ENCODE results near the gene FBN3.
"Not testable (repeated sequence)": the region's sequence is repeated elsewhere in the genome, so short reads cannot be mapped to it uniquely, and the experiment has no call there.

The FBN3 gene

GRCh38 chr19:8025316-8025715 is 124.1 kb downstream of the FBN3 start:
- Histone ChIP-seq H3K4me1 (ENCODE audit: control insufficient read depth, insufficient read depth, low read length) (no peaks in the 10 kb centered on the region), H3K36me3 (ENCODE audit: control insufficient read depth, insufficient read depth, low read length) (no peaks in the 10 kb centered on the region), H3K27ac (ENCODE audit: low read depth, low read length) (no peak overlapping the region), H3K9ac (ENCODE audit: low read length) (no peak overlapping the region), H3K27me3 (ENCODE audit: control insufficient read depth, insufficient read depth, low read length) (no peaks in the 10 kb centered on the region), H3K4me3 (ENCODE audit: low read length) (no peak overlapping the region)

GRCh38 chr19:8024256-8024655 is 125.1 kb downstream of the FBN3 start:
- H3K4me1 ChIP-seq (ENCODE audit: control insufficient read depth, insufficient read depth, low read length); H3K27ac ChIP-seq (ENCODE audit: low read depth, low read length); H3K36me3 ChIP-seq (ENCODE audit: control insufficient read depth, insufficient read depth, low read length); H3K27me3 ChIP-seq (ENCODE audit: control insufficient read depth, insufficient read depth, low read length); H3K4me3 ChIP-seq (ENCODE audit: low read length); H3K9ac ChIP-seq (ENCODE audit: low read length): not testable (repeated sequence)

- Histone ChIP-seq H3K4me1 (ENCODE audit: control insufficient read depth, insufficient read depth, low read length) (no peaks in the 10 kb centered on the region), H3K27me3 (ENCODE audit: control insufficient read depth, insufficient read depth, low read length) (no peaks in the 10 kb centered on the region), H3K4me3 (ENCODE audit: low read length) (no peak overlapping the region), H3K9ac (ENCODE audit: low read length) (no peak overlapping the region), H3K27ac (ENCODE audit: low read depth, low read length) (no peak overlapping the region), H3K36me3 (ENCODE audit: control insufficient read depth, insufficient read depth, low read length) (no peaks in the 10 kb centered on the region)
Observed at GRCh38 chr19:8023371-8023770, 126.0 kb downstream of the FBN3 start.

GRCh38 chr19:8022275-8022674 is 127.1 kb downstream of the FBN3 start:
- no peaks in the 10 kb centered on the region for H3K27me3 ChIP-seq (ENCODE audit: control insufficient read depth, insufficient read depth, low read length)
- H3K9ac ChIP-seq (ENCODE audit: low read length) = no peak overlapping the region
- H3K27ac ChIP-seq (ENCODE audit: low read depth, low read length) = no peak overlapping the region
- no peaks in the 10 kb centered on the region for H3K4me1 ChIP-seq (ENCODE audit: control insufficient read depth, insufficient read depth, low read length)
- H3K4me3 ChIP-seq (ENCODE audit: low read length) = no peak overlapping the region
- H3K36me3 ChIP-seq (ENCODE audit: control insufficient read depth, insufficient read depth, low read length) = no peaks in the 10 kb centered on the region

GRCh38 chr19:8021374-8021773 is 128.0 kb downstream of the FBN3 start:
- no peak overlapping the region for H3K27ac ChIP-seq (ENCODE audit: low read depth, low read length)
- no peak overlapping the region for H3K4me3 ChIP-seq (ENCODE audit: low read length)
- no peak overlapping the region for H3K9ac ChIP-seq (ENCODE audit: low read length)
- H3K27me3 ChIP-seq (ENCODE audit: control insufficient read depth, insufficient read depth, low read length) = no peaks in the 10 kb centered on the region
- no peaks in the 10 kb centered on the region for H3K4me1 ChIP-seq (ENCODE audit: control insufficient read depth, insufficient read depth, low read length)
- H3K36me3 ChIP-seq (ENCODE audit: control insufficient read depth, insufficient read depth, low read length) = no peaks in the 10 kb centered on the region

GRCh38 chr19:8020681-8021080 is 128.7 kb downstream of the FBN3 start:
- no peaks in the 10 kb centered on the region for H3K36me3 ChIP-seq (ENCODE audit: control insufficient read depth, insufficient read depth, low read length)
- H3K9ac ChIP-seq (ENCODE audit: low read length) = no peak overlapping the region
- no peaks in the 10 kb centered on the region for H3K4me1 ChIP-seq (ENCODE audit: control insufficient read depth, insufficient read depth, low read length)
- H3K27ac ChIP-seq (ENCODE audit: low read depth, low read length) = no peak overlapping the region
- no peak overlapping the region for H3K4me3 ChIP-seq (ENCODE audit: low read length)
- H3K27me3 ChIP-seq (ENCODE audit: control insufficient read depth, insufficient read depth, low read length) = no peaks in the 10 kb centered on the region

- no peaks in the 10 kb centered on the region for H3K4me1 ChIP-seq (ENCODE audit: control insufficient read depth, insufficient read depth, low read length)
- H3K27ac ChIP-seq (ENCODE audit: low read depth, low read length) = no peak overlapping the region
- H3K27me3 ChIP-seq (ENCODE audit: control insufficient read depth, insufficient read depth, low read length) = no peaks in the 10 kb centered on the region
- H3K9ac ChIP-seq (ENCODE audit: low read length) = no peak overlapping the region
- no peaks in the 10 kb centered on the region for H3K36me3 ChIP-seq (ENCODE audit: control insufficient read depth, insufficient read depth, low read length)
- no peak overlapping the region for H3K4me3 ChIP-seq (ENCODE audit: low read length)
Observed at GRCh38 chr19:8017808-8018207, 131.6 kb downstream of the FBN3 start.

Measured in rectal smooth muscle tissue (tissue), 1 donor.